Activated naive CD4-positive, alpha-beta T cell treated with anti-CD3 and anti-CD28 coated beads, Interleukin-2, amount 10 ng/mL, durations not matched to agents 7 days and 5 days (primary cell): ENCODE data around the gene UNC5B.

Experiments used
- CTCF ChIA-PET: fragments of 350-600 bp; sonication (Branson Sonifier 250); formaldehyde crosslinking; loops from one replicate; lab custom pipeline; 2021; ENCODE audit warnings: antibody characterized with exemption; lab: Charles Lee
- DNase-seq: peaks from one replicate; pipeline ENCODE4 v3.0.0-alpha.2; 2020
- H3K27ac Mint-ChIP-seq: one replicate; pipeline ENCODE4 v1.8.0; 2021; ENCODE audit warnings: mild to moderate bottlenecking, moderate library complexity, mixed read lengths
- H3K27me3 Mint-ChIP-seq: one replicate; pipeline ENCODE4 v1.8.0; 2021; ENCODE audit warnings: mild to moderate bottlenecking, mixed read lengths
- H3K36me3 Mint-ChIP-seq: one replicate; pipeline ENCODE4 v1.8.0; 2021; ENCODE audit warnings: mixed read lengths
- H3K4me1 Mint-ChIP-seq: one replicate; pipeline ENCODE4 v1.8.0; 2021; ENCODE audit warnings: mixed read lengths
- H3K4me3 Mint-ChIP-seq: one replicate; pipeline ENCODE4 v1.8.0; 2021; ENCODE audit warnings: mild to moderate bottlenecking, moderate library complexity, mixed read lengths
- H3K9me3 Mint-ChIP-seq: one replicate; pipeline ENCODE4 v1.8.0; 2021; ENCODE audit warnings: mixed read lengths

UNC5B gene

GRCh38 chr10:71335173-71335708 lies 122.9 kb downstream of the UNC5B start:
- CTCF ChIA-PET, result interaction anchor here (0.8 to 1.3 kb wide), 2 partner anchors 15 to 373 kb away, joined by 3 to 4 read pairs; no protein-coding TSS in a partner anchor
- Mint-ChIP-seq H3K4me1 (no peaks in the 10 kb centered on the region), H3K27me3 (no peaks in the 10 kb centered on the region), H3K4me3 (no peak overlapping the region), H3K27ac (no peak overlapping the region), H3K9me3 (no peaks in the 10 kb centered on the region), H3K36me3 (no peaks in the 10 kb centered on the region)
- no peak for DNase-seq

- no peak overlapping the region for H3K4me3 Mint-ChIP-seq
- no peak overlapping the region for H3K27ac Mint-ChIP-seq
- no peaks in the 10 kb centered on the region for H3K9me3 Mint-ChIP-seq
- H3K27me3 Mint-ChIP-seq, result no peaks in the 10 kb centered on the region
- no peaks in the 10 kb centered on the region for H3K4me1 Mint-ChIP-seq
- no peaks in the 10 kb centered on the region for H3K36me3 Mint-ChIP-seq
- no peak for DNase-seq
- CTCF ChIA-PET, result no interaction called here
Measured at GRCh38 chr10:71336632-71337031, 124.3 kb downstream of the UNC5B start.

- Mint-ChIP-seq H3K9me3 (no peaks in the 10 kb centered on the region), H3K27me3 (no peaks in the 10 kb centered on the region), H3K27ac (no peak overlapping the region), H3K4me1 (no peaks in the 10 kb centered on the region), H3K36me3 (no peaks in the 10 kb centered on the region), H3K4me3 (no peak overlapping the region)
- DNase-seq, result no peak
- CTCF ChIA-PET, result no interaction called here
Measured at GRCh38 chr10:71337219-71337701, 124.9 kb downstream of the UNC5B start.

- H3K27me3 Mint-ChIP-seq, result no peaks in the 10 kb centered on the region
- no peak overlapping the region for H3K27ac Mint-ChIP-seq
- DNase-seq, result no peak
- no peaks in the 10 kb centered on the region for H3K36me3 Mint-ChIP-seq
- H3K9me3 Mint-ChIP-seq, result no peaks in the 10 kb centered on the region
- H3K4me1 Mint-ChIP-seq, result no peaks in the 10 kb centered on the region
- CTCF ChIA-PET, result interaction anchor here (0.6 to 1.1 kb wide), 2 partner anchors 231 to 271 kb away, joined by 3 read pairs; no protein-coding TSS in a partner anchor
- H3K4me3 Mint-ChIP-seq, result no peak overlapping the region
Measured at GRCh38 chr10:71338728-71339495, 126.5 kb downstream of the UNC5B start.

DNA sequence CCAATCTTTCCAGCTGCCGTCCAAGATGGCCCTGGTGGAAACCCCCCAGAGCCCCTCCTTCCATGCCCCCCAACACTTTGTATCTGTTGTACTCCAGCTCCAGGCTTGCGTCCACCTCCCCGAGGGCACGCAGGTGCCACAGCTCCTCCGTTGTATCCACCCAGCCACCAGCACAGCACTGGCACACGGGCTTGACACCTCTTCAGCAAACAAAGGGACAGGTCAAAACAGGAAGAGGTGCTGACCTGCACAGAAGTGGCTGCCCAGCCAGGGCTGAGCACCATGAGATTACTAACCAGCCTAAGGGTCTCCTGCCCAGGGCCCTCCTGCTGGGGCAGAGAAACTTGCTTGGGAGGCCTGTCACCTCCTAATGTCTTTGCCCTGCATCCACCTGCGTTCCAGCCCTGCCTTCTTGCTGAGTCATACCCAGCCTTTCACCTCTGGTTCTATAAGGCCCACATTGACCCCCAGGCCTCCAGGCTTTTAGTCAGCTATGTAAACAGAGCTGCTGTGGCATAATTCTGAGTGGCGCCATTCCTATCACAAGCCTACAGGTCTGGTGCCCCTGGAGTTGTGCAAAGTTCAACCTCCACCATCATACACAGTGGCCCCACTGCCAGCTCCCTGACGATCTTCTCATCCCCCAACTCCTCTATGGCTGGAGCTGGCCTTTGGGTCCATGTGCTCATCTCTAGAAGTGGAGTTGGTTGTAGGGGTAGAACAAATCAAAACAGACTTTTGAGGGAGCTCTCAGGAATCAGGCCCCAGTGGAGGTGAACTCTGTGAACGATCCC lies 127.6 kb downstream of the UNC5B start:
- DNase-seq, result no peak
- Mint-ChIP-seq H3K36me3 (no peaks in the 10 kb centered on the region), H3K4me1 (no peaks in the 10 kb centered on the region), H3K9me3 (no peaks in the 10 kb centered on the region), H3K4me3 (no peak overlapping the region), H3K27me3 (no peaks in the 10 kb centered on the region), H3K27ac (no peak overlapping the region)
- CTCF ChIA-PET, result interaction anchor here (1.0 to 1.4 kb wide), 4 partner anchors 26 to 556 kb away, joined by 3 to 4 read pairs (median 3); no protein-coding TSS in a partner anchor

GRCh38 chr10:71342573-71343391 lies 130.4 kb downstream of the UNC5B start:
- no peak for DNase-seq
- no peaks in the 10 kb centered on the region for H3K9me3 Mint-ChIP-seq
- CTCF ChIA-PET, result interaction anchor here (0.9 kb wide), 1 partner anchor 13 kb away, joined by 4 read pairs; no protein-coding TSS in a partner anchor
- no peaks in the 10 kb centered on the region for H3K36me3 Mint-ChIP-seq
- H3K27me3 Mint-ChIP-seq, result no peaks in the 10 kb centered on the region
- no peaks in the 10 kb centered on the region for H3K4me1 Mint-ChIP-seq
- no peak overlapping the region for H3K27ac Mint-ChIP-seq
- H3K4me3 Mint-ChIP-seq, result no peak overlapping the region

DNA sequence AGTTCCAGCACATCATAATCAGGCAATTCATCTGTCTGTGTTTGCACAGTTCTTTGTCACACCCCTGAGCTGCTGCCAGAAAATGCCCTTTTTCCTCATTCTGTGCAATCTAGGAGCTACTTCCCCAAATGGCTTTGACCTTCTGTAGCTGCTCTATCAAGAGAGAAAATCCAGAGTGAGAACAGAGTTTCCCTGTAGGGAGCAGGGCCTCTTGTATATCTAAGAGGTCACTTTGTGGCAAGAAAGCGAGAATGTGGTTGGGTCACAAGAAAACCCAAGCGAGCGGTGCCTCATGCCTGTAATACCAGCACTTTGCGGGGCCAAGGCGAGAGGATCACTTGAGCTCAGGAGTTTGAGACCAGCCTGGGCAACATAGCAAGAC lies 131.0 kb downstream of the UNC5B start:
- Mint-ChIP-seq H3K9me3 (no peaks in the 10 kb centered on the region), H3K4me1 (no peaks in the 10 kb centered on the region), H3K36me3 (no peaks in the 10 kb centered on the region), H3K27ac (no peak overlapping the region), H3K4me3 (no peak overlapping the region), H3K27me3 (no peaks in the 10 kb centered on the region)
- DNase-seq, result no peak
- CTCF ChIA-PET, result interaction anchor here (0.7 kb wide), 1 partner anchor 11 kb away, joined by 3 read pairs; no protein-coding TSS in a partner anchor

- Mint-ChIP-seq H3K9me3 (no peaks in the 10 kb centered on the region), H3K36me3 (no peaks in the 10 kb centered on the region), H3K27ac (no peak overlapping the region), H3K4me3 (no peak overlapping the region), H3K4me1 (no peaks in the 10 kb centered on the region), H3K27me3 (no peaks in the 10 kb centered on the region)
- no peak for DNase-seq
- CTCF ChIA-PET, result interaction anchor here (1.3 kb wide), 1 partner anchor 225 kb away, joined by 3 read pairs; no protein-coding TSS in a partner anchor
Measured at GRCh38 chr10:71344154-71344925, 132.0 kb downstream of the UNC5B start.

- Mint-ChIP-seq H3K36me3 (no peaks in the 10 kb centered on the region), H3K4me1 (no peaks in the 10 kb centered on the region), H3K9me3 (no peaks in the 10 kb centered on the region), H3K27ac (no peak overlapping the region), H3K27me3 (no peaks in the 10 kb centered on the region), H3K4me3 (no peak overlapping the region)
- no peak for DNase-seq
- CTCF ChIA-PET, result interaction anchor here (1.3 kb wide), 1 partner anchor 225 kb away, joined by 3 read pairs; no protein-coding TSS in a partner anchor
Measured at GRCh38 chr10:71344993-71345480, 132.7 kb downstream of the UNC5B start.

DNA sequence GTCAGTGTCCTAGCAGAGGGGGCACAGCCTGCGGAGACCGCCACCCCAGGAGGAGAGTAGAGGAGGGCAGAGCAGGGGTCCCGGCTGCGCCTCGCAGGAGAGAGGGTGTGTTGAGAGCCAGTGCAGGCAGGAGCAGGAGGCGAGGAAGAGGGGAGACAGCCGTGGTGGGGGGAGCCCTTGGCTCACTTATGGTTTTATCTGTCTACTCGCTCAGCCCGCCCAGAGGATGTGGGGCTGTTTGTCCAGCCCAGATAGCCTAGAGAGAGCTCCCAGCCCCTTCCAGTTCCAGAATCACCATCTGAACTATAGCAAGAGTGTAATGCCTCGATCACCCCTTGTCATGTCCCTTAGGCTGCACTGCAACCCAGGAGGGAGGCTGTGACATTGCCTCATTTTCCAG lies 133.3 kb downstream of the UNC5B start:
- DNase-seq, result no peak
- Mint-ChIP-seq H3K27me3 (no peaks in the 10 kb centered on the region), H3K36me3 (no peaks in the 10 kb centered on the region), H3K9me3 (no peaks in the 10 kb centered on the region), H3K27ac (no peak overlapping the region), H3K4me1 (no peaks in the 10 kb centered on the region), H3K4me3 (no peak overlapping the region)
- CTCF ChIA-PET, result interaction anchor here (1.3 kb wide), 1 partner anchor 224 kb away, joined by 3 read pairs; no protein-coding TSS in a partner anchor

GRCh38 chr10:71346731-71347130 lies 134.4 kb downstream of the UNC5B start:
- H3K36me3 Mint-ChIP-seq, result no peaks in the 10 kb centered on the region
- DNase-seq, result no peak
- no peak overlapping the region for H3K27ac Mint-ChIP-seq
- H3K27me3 Mint-ChIP-seq, result no peaks in the 10 kb centered on the region
- no peak overlapping the region for H3K4me3 Mint-ChIP-seq
- CTCF ChIA-PET, result no interaction called here
- no peaks in the 10 kb centered on the region for H3K9me3 Mint-ChIP-seq
- no peaks in the 10 kb centered on the region for H3K4me1 Mint-ChIP-seq

DNA sequence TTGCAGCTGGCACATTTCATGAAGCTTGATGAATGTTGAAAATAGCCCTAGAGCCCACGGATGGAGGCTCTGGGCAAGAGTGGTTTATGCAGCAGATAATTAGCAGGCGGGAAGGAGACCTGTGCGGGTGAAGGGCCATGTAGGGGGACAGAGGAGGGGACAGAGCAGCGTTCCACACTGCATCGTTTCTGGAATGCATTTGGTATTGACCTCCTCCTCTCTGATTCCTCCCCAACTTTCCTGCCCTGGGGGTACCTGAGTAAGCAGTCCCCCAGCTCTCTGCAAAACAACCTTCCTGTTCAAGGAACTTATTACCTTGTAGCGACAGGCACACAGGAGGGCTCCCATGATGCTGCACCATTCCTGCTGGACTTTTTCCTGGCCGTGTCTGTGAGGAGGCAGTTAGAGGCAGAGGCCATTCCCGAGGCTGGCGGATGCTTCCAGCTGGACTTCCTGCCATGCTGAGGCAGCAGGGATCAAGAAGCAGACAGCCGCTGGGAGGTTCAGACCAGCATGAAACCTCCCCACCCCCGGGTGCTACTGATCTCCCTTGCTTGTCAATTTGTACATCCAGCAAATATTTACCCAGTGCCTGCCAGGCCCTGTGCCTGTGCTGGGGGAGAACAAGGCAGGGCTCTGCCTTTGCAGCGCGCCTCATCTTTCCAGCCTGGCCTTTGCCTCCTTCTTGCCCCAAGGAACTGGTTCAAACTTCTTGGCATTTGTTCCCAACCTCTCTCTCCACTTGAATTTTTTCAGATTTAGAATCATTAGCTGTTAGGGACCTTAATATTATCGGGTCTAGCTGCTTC lies 135.4 kb downstream of the UNC5B start:
- DNase-seq, result no peak
- Mint-ChIP-seq H3K4me3 (no peak overlapping the region), H3K4me1 (no peaks in the 10 kb centered on the region), H3K27me3 (no peaks in the 10 kb centered on the region), H3K36me3 (no peaks in the 10 kb centered on the region), H3K27ac (no peak overlapping the region), H3K9me3 (no peaks in the 10 kb centered on the region)
- CTCF ChIA-PET, result no interaction called here
